CD14-positive monocyte (primary cell): ENCODE results near the gene CSF2. TPM values are rescaled to one million over a fixed set of nuclear protein-coding genes. Genes with fewer than 3 reads are reported as not detected.

ENCODE experiments used
- DNase-seq, 3 donors: peaks; one replicate each; pipeline ENCODE4 v3.0.0-alpha.2; 2011 to 2022
- H2AFZ ChIP-seq: 2 replicates; pipeline ENCODE4 v1.6.0; 2012; ENCODE audit warnings: mild to moderate bottlenecking, low read depth, low read length, inconsistent platforms; ENCODE audit not compliant: insufficient read depth, poor library complexity, severe bottlenecking
- H3K27ac ChIP-seq, 2 donors: 1 replicate in 1 of 2; 2 replicates in 1 of 2; pipeline ENCODE4 v1.5.1; 2012 to 2013; ENCODE audit warnings: low read length in 2 of 2, control low read depth in 1 of 2, inconsistent platforms in 1 of 2, low read depth in 1 of 2, mild to moderate bottlenecking in 1 of 2
- H3K27me3 ChIP-seq, 2 donors: one replicate each; pipeline versions ENCODE4 v1.6.0 to v1.6.1; 2011 to 2013; ENCODE audit warnings: low read length in 2 of 2; ENCODE audit not compliant: control insufficient read depth in 2 of 2, insufficient read depth in 2 of 2
- H3K36me3 ChIP-seq, 2 donors: replicated peaks in 1 of 2; 1 replicate in 1 of 2; 2 replicates in 1 of 2; pipeline versions ENCODE4 v1.5.1 to v1.6.1; 2012 to 2013; ENCODE audit warnings: low read length in 2 of 2, control low read depth in 1 of 2, inconsistent platforms in 1 of 2, mild to moderate bottlenecking in 1 of 2; ENCODE audit not compliant: insufficient read depth in 2 of 2, control insufficient read depth in 1 of 2
- H3K4me1 ChIP-seq, 2 donors: 1 replicate in 1 of 2; 2 replicates in 1 of 2; pipeline versions ENCODE4 v1.5.1 to v1.6.1; 2012 to 2013; ENCODE audit warnings: low read length in 2 of 2, control low read depth in 1 of 2, inconsistent platforms in 1 of 2, mild to moderate bottlenecking in 1 of 2, moderate library complexity in 1 of 2; ENCODE audit not compliant: insufficient read depth in 2 of 2, control insufficient read depth in 1 of 2
- H3K4me2 ChIP-seq: replicated peaks from 2 replicates; pipeline ENCODE3; 2012; ENCODE audit warnings: low read length, moderate library complexity, mild to moderate bottlenecking; ENCODE audit not compliant: poor library complexity, severe bottlenecking; ENCODE audit errors: extremely low read depth
- H3K4me3 ChIP-seq, 3 experiments: fragments of 200-600 bp in 1 of 3; sonication (generic) in 1 of 3; replicated peaks in 1 of 3; 1 replicate in 2 of 3; 2 replicates in 1 of 3; pipeline ENCODE4 v1.5.1; 2011 to 2013; ENCODE audit warnings: low read length in 3 of 3, mild to moderate bottlenecking in 3 of 3, control low read depth in 2 of 3, low read depth in 2 of 3, inconsistent platforms in 1 of 3, moderate library complexity in 1 of 3
- H3K79me2 ChIP-seq: 2 replicates; pipeline ENCODE4 v1.6.0; 2012; ENCODE audit warnings: mild to moderate bottlenecking, control low read depth, inconsistent platforms, low read length, moderate library complexity; ENCODE audit not compliant: insufficient read depth
- H3K9ac ChIP-seq: 2 replicates; pipeline ENCODE4 v1.6.0; 2017; ENCODE audit warnings: low read length, mild to moderate bottlenecking; ENCODE audit not compliant: insufficient read depth, poor library complexity, severe bottlenecking
- H3K9me3 ChIP-seq, 2 donors: replicated peaks in 1 of 2; 1 replicate in 1 of 2; 2 replicates in 1 of 2; pipeline versions ENCODE4 v1.5.1 to v1.6.1; 2012 to 2013; ENCODE audit warnings: low read length in 2 of 2, control low read depth in 1 of 2; ENCODE audit not compliant: control insufficient read depth in 1 of 2, insufficient read depth in 1 of 2
- H4K20me1 ChIP-seq: 2 replicates; pipeline ENCODE4 v1.6.0; 2012; ENCODE audit warnings: mild to moderate bottlenecking, low read length, control low read depth, moderate library complexity; ENCODE audit not compliant: insufficient read depth
- H3K27ac Mint-ChIP-seq, 7 donors: one replicate each; pipeline ENCODE4 v1.8.0; 2020; ENCODE audit warnings: mild to moderate bottlenecking in 7 of 7, mixed read lengths in 7 of 7, moderate library complexity in 6 of 7, inconsistent platforms in 2 of 7
- H3K27me3 Mint-ChIP-seq, 3 donors: one replicate each; pipeline ENCODE4 v1.8.0; 2021 to 2022; ENCODE audit warnings: low read depth in 3 of 3, mild to moderate bottlenecking in 3 of 3, mixed read lengths in 3 of 3, moderate library complexity in 3 of 3, inconsistent platforms in 1 of 3
- H3K36me3 Mint-ChIP-seq, 2 donors: one replicate each; pipeline ENCODE4 v1.8.0; 2020; ENCODE audit warnings: mixed read lengths in 2 of 2, inconsistent platforms in 1 of 2, mild to moderate bottlenecking in 1 of 2
- H3K4me1 Mint-ChIP-seq: one replicate; pipeline ENCODE4 v1.8.0; 2020; ENCODE audit warnings: mild to moderate bottlenecking, mixed read lengths
- H3K4me3 Mint-ChIP-seq, 2 donors: one replicate each; pipeline ENCODE4 v1.8.0; 2020; ENCODE audit warnings: mild to moderate bottlenecking in 2 of 2, mixed read lengths in 2 of 2, moderate library complexity in 1 of 2
- H3K9me3 Mint-ChIP-seq, 7 donors: one replicate each; pipeline ENCODE4 v1.8.0; 2020 to 2022; ENCODE audit warnings: mixed read lengths in 7 of 7, mild to moderate bottlenecking in 6 of 7, moderate library complexity in 6 of 7, inconsistent platforms in 2 of 7
- WGBS: methylation state at CpG from one replicate; pipeline ENCODE4 v1.1.5; 2013; ENCODE audit warnings: missing lambda C conversion rate; ENCODE audit not compliant: insufficient coverage; 5-methylcytosine and 5-hydroxymethylcytosine counted together
- intact Hi-C, 2 donors: fragments of 100-400 bp; cut with micrococcal nuclease; formaldehyde crosslinking; loops; one replicate each; pipeline versions ENCODE4 v1.15.0 to v1.15.1; 2023
- polyA plus RNA-seq, 3 donors: library from polyadenylated mRNA; depleted of rRNA in 1 of 3; unstranded in 2 of 3; stranded (reverse) in 1 of 3; fragments of 300-500 nt in 2 of 3; fragments of >200 nt in 1 of 3; fragmentation: Illumina TruSeq in 2 of 3; gene quantifications; 1 replicate in 2 of 3; 2 replicates in 1 of 3; pipeline ENCODE4 v1.2.3, GENCODE V29; 2012 to 2021
- TF ChIP-seq, protein P1 (sequence below): fragments of 200-600 bp; IDR thresholded peaks from one replicate; pipeline ENCODE4 v1.8.0; 2022; ENCODE audit warnings: antibody characterized with exemption, mild to moderate bottlenecking

Gene CSF2
- polyA plus RNA-seq, 3 donors: not detected

DNA sequence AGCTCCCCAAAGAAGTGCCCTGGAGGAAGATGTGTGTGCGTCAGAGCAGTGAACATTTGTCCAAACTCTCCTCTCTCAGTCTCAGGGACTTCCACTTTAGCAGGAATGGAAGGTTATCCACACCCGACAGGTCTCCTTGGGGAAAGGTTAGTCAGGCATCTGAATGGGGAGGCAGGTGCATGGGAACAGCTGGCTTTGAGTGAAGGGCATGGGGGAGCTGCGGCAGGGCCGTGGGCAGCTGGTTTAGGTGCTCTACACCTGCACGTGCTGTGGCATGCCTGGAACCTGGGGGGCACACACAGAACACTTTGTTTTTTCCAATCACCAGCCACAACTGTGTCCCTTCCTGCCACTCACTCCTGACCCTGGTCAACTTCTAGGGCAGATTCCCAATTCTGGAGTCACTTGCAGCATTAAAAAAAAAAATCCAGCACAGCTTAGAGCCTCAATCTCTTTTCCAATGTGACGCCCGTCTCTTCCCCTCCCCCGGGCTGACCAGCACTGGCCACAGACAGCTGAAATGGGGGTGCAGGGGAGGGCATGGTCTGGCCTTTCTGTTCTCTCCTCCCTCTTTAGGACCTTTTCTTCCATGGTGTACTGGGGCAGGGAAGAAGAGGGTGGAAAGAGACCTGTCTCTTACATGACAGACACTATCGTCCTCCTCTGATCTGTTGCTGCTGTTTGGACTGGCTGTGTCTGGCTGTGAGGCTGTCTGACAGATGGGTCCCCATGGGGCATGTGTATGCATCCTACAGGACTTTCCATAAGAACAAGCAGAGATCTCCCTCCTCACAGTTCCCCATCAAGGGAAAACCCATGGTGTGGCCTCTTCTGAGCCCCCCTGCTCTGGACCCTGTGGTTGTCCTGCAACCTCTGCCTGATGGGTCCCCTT is 22.7 kb upstream of the CSF2 start:
- H3K27ac ChIP-seq: no peak overlapping the region
- H3K27me3 ChIP-seq: no peaks in the 10 kb centered on the region
- no peak overlapping the region for H2AFZ ChIP-seq
- intact Hi-C loops: no loop called here
- H3K79me2 ChIP-seq: no peaks in the 10 kb centered on the region
- Mint-ChIP-seq H3K27ac (peak overlapping the region in 1 of 7 donors; percentile 8), H3K4me1 (peaks cover 11% of the 10 kb centered on the region), H3K9me3 (no peaks in the 10 kb centered on the region), H3K36me3 (no peaks in the 10 kb centered on the region), H3K4me3 (peak overlapping the region in 1 of 2 donors; percentile 9), H3K27me3 (peaks cover 8 to 20% (median 12%) of the 10 kb centered on the region in 3 donors)
- H3K9me3 ChIP-seq: no peaks in the 10 kb centered on the region
- H3K4me2 ChIP-seq: no peak overlapping the region
- H3K4me3 ChIP-seq: no peak overlapping the region
- no peak for DNase-seq
- TF ChIP-seq, protein P1, sequence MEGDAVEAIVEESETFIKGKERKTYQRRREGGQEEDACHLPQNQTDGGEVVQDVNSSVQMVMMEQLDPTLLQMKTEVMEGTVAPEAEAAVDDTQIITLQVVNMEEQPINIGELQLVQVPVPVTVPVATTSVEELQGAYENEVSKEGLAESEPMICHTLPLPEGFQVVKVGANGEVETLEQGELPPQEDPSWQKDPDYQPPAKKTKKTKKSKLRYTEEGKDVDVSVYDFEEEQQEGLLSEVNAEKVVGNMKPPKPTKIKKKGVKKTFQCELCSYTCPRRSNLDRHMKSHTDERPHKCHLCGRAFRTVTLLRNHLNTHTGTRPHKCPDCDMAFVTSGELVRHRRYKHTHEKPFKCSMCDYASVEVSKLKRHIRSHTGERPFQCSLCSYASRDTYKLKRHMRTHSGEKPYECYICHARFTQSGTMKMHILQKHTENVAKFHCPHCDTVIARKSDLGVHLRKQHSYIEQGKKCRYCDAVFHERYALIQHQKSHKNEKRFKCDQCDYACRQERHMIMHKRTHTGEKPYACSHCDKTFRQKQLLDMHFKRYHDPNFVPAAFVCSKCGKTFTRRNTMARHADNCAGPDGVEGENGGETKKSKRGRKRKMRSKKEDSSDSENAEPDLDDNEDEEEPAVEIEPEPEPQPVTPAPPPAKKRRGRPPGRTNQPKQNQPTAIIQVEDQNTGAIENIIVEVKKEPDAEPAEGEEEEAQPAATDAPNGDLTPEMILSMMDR: no peak
- H3K4me1 ChIP-seq: peaks cover 0 to 8% of the 10 kb centered on the region in 2 donors
- H4K20me1 ChIP-seq: no peaks in the 10 kb centered on the region
- no peaks in the 10 kb centered on the region for H3K36me3 ChIP-seq
- WGBS: 91% methylated on average over 4 of the region's 9 CpGs
- H3K9ac ChIP-seq: no peak overlapping the region

DNA sequence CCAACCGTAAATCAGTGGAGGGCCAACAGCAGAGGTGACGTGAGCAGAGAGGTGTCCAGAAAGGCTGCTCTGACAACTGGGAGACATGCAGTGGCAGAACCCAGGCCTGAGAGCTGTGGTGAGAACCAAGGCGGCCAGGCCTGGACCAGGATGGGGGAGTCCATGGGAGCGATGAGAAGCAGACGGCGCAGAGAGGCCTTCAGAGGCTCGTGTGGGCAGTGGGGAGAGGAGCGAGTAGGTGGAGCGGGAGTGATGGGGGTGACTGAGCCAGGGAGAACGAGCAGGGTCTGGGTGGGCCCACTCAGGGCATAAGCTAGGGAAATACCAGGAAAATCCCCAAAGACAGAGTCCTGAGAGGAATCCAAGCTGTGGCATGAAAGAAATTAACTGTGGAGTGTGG is 21.1 kb upstream of the CSF2 start:
- Mint-ChIP-seq H3K27me3 (peaks cover 5 to 17% (median 12%) of the 10 kb centered on the region in 3 donors), H3K4me3 (no peak overlapping the region), H3K4me1 (peaks cover 11% of the 10 kb centered on the region), H3K27ac (no peak overlapping the region), H3K9me3 (no peaks in the 10 kb centered on the region), H3K36me3 (no peaks in the 10 kb centered on the region)
- Histone ChIP-seq H3K9me3 (no peaks in the 10 kb centered on the region), H3K27me3 (no peaks in the 10 kb centered on the region), H3K4me2 (no peak overlapping the region), H2AFZ (no peak overlapping the region), H3K4me1 (peaks cover 0 to 8% of the 10 kb centered on the region in 2 donors), H4K20me1 (no peaks in the 10 kb centered on the region), H3K79me2 (no peaks in the 10 kb centered on the region), H3K4me3 (no peak overlapping the region), H3K9ac (no peak overlapping the region), H3K36me3 (no peaks in the 10 kb centered on the region), H3K27ac (no peak overlapping the region)
- intact Hi-C loops: no loop called here
- TF ChIP-seq, protein P1: no peak
- WGBS: 93% methylated on average over 9 of the region's 10 CpGs
- DNase-seq: no peak
